ENCODE data around the gene EXOC4.

DNA sequence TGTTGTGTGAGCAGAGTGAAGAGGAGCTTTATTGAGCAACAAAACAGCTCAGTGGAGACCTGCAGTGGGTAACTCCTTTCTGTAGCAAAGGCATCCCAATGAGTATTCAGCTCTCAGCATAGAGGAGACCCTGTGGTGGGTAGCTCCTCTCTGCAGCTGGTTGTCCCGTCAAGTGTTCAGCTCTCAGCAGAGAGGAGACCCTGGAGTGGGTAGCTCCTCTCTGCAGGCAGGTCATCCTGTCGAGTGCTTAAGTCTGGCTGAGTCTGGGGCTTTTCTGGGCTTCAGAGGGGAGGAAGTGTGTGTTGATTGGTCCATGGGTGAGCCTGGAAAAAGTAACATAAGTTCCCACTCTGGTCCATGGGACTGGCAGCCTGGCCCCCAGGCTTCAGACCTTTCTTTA, 702.3 kb downstream of the EXOC4 start:
- TF ChIP-seq POLR2AphosphoS5 (IDR thresholded peaks at IDR 0.05; ENCODE audit: borderline replicate concordance, low read depth, low read length) (no peak), EZH2 (IDR thresholded peaks at IDR 0.05) (no peak), FOXP2 (optimal IDR thresholded peaks at IDR 0.05; ENCODE audit: control extremely low read depth, extremely low read length, insufficient read depth) (no peak)

Data from SK-N-MC (cell line).